Stimulated activated CD8-positive, alpha-beta memory T cell treated with anti-CD3 and anti-CD28 coated beads, Interleukin-7, amount 100 ng/mL, for 4 hours (primary cell): ENCODE data around the gene GNAQ.

Experiments
- DNase-seq, 2 donors: peaks; one replicate each; pipeline ENCODE4 v3.0.0-alpha.2; 2020; ENCODE audit warnings: low read depth in 2 of 2

Gene GNAQ

DNA sequence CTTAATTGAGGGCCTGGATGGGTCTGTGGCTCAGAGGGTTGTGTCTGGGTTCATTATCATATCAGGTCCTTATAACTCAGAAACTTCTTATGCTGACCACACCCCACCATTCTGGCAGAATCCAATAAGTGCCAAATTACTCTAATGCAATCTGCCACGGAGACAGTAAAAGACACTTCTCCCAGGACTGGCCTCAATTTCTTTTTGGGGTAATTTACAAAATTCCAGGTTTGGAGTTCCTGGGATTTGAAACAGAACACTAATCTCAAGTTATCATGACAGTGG is 187.8 kb downstream of the GNAQ start:
- DNase-seq: no peak

DNA sequence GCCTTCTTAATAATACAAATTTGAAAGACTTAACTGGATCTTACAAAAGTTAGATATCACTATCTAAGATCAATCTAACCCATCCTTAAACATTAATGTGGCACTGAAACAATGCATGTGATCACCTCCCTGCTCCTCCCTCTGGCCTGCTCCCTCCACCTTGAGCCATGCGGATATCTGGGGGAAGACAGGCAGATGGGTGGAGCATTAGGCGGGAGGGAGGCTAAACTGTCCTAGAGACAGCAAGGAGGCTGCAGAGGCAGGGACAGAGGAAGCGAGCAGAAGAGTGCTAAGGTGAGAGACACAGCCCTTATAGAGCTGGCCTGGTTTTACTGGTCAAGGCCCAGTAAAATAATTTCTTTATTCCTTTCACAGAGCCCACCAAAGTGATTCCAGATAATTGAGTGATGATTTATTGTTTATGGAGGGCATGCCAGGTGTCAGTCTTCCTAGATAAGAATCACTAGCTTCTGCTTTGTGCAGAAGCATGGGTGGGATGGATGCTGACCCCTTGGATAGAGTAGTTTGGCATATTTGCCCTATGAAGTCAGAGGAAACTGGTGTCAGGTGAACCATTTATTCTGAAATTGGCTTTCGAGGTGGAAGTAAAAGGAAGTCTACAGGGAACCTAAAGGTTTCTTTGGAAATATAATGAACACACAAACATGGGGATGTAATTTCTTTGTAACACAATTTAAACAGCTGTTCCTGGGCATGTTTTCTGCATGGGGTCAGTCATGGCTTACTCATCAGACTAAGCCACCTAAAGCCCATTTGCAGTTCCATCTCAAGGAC is 188.3 kb downstream of the GNAQ start:
- no peak for DNase-seq

DNA sequence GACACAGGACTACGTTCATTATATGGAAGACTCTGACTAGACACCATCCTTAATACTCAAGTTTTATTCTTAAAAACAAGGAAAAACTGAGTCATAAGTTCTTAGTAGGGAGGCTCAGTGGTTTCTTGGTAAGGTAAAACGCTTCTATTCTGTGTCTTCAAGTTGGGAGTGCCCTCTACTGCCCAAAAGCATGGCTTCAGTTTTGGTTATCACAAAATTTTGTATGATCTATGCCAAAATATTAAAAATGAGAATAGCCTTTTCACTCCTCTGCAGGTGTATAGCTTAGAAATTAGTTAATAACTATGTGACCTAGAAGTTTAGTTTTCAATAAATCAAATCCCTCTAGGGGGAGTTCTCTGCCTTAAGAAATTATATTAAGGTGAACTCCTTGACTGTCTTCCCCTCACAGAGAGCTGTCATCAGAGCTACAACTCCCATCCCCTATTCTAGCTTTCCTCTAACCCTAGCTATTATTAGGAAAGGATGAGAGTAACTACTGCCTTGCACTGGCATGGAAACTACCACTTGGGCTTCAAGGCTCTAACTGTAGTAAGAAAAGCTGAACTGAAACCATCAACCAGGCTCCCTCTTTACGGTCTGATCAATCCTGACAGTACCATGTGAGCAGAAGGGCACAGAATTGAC is 189.7 kb downstream of the GNAQ start:
- DNase-seq: no peak

DNA sequence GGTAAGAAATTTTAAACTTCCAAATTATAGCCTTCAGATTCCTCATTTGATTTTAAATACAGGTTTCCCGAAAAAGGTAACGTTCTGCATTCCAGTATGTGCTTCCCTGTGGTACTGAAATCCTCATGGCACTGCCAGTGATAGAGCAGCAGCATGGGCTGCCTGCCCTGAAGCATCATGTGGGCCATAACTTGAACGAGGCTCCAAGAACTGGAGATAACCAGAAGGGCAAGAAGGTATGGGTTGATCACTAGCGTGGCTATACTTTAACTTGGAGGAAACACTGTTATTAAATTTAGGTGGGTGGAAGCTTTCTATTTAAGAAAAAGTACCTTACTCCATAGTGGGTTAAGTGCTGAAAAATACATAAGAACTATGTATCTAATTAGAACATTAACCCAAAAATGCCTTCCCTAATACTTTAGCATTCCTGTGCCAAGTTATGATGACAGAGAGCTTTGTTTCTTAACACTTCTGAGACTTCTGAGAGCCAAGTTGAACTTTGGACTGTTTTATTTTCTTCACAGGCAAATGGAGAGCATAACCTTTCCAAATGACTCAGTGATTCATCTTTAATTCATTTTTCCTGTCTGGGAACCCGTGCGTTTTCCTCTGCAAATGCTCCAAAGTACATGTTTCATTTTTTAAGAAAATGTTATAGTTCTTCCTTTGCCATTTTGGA is 192.0 kb downstream of the GNAQ start:
- no peak for DNase-seq

GRCh38 chr9:77838986-77839385 is 192.6 kb downstream of the GNAQ start:
- DNase-seq: no peak

DNA sequence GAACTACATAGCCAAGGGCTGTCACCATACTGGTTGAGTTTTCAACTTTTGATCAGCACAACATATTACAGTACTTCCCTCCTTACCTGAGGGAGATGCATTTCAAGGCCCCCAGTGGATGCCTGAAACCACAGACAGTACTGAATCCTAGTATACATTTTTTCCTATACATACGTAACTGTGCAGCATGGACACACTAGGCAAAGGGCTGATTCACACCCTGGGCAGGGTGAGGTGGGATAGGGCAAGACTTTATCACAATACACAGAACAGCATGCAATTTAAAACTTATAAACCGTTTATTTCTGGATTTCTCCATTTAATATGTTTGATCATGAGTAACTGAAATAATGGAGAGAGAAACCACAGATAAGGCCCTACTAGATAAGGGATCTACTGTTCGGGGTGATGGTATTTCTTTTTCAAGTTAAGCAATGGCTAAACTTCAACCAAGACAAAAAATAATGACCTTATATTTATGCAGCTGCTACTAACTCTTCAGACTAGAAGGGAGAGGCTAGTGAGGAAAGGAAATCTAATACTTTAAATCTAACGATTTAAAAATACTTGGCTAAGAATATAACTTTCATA is 196.6 kb downstream of the GNAQ start:
- DNase-seq: no peak

GRCh38 chr9:77833561-77834429 is 197.8 kb downstream of the GNAQ start:
- DNase-seq: no peak

DNA sequence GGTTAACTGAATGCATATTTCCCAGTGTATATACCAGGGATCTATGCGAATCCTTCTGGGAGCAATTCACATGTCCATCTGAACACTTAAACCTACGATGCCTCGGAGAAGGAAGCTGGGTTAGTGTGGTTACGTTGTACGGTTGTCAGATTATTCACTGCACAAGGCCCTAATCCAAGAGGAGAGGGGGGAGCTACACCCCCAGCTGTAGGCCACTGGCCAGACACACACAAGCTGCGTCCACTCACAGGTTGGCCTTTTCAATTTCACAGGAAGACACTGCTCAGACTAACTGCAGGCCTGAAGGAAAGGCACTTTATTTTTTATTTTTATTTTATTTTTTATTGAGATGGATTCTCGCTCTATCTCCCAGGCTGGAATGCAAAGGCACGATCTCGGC is 199.0 kb downstream of the GNAQ start:
- DNase-seq: no peak

DNA sequence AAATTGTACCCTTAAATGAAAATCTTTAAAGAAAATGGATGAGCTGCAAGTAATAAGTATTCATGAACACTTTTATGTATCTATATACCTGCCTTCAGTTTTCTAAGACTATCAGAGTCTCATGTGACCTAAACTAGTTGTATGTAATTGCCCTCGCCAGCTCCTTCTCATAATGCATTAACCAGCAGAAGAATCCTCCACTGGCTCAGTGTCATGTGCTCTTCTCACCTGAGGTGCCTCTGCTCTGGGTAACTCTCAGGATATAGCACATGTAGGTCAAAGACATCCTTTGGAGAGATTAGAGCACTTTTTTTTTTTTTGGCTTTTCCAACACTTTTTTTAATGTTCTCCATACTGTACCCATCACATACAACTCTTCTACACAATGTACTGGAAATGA is 199.8 kb downstream of the GNAQ start:
- DNase-seq: no peak

- DNase-seq: no peak
These were observed 200.9 kb downstream of the GNAQ start for GRCh38 chr9:77830618-77831285.

DNA sequence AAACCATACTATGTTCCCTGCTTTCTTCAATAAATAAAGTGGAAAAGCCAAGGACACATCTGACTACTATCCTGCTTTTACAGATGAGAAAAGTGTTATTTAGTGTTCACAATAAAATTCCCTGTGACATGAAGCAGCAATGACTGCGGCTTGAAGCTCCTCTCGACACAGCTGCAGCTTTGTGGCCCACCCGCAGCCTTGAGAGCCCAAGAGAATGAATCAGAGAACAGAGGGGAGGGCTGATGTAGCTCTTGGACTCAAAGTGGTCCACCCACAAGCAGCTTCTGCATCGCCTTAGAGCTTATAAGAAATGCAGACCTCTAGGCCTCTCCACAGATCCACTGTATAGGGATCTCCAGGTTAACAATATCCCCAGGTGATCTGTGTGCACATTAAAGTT is 202.2 kb downstream of the GNAQ start:
- DNase-seq: no peak

DNA sequence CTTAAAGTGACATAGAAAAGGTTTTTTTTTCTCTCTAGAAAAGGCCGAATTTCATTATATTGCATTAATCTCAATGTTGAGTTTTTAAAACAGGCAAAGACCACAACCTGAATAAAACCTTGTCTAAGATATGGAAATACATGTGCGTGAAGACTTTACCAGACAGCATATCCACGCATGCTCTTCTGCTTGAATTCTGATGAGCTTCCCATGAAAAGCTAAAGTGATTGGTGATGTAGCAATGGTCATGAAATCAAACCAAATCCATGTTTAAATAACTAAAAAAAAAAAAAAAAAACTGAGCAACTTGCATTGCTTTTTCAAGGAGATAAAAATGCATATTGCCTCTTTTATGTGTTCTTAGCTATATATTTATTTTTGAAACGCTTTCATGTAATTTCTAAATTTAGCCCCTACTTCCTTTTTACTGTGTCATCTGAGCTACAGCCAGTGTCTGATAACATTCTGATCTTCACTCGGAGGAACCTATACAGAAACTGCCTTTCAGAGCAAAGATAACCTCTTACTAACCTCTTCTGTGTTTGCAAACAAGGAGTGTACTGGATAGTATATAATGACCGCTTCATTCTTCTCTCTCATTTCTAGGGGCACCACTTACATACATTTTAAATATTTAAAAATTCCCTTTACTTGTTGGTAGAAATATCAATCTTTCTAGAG is 204.4 kb downstream of the GNAQ start:
- DNase-seq: no peak

DNA sequence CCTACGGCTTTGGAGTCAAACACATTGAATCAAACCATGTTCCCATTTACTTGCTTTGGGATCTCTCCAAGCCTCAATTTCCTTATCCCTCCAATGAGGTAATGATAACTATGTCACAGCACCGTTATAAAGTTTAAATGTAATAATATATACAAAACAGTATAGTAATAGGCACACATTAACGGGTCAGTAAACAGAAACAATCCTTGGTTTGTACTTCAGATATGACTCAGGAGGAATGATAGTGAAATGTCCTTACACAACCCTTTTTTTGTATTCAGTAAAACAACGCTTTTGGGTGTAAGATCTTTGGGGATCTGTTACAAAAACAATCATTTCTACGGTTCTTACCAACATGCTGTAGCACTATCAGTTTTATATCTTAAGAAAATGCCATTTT is 205.0 kb downstream of the GNAQ start:
- no peak for DNase-seq

DNA sequence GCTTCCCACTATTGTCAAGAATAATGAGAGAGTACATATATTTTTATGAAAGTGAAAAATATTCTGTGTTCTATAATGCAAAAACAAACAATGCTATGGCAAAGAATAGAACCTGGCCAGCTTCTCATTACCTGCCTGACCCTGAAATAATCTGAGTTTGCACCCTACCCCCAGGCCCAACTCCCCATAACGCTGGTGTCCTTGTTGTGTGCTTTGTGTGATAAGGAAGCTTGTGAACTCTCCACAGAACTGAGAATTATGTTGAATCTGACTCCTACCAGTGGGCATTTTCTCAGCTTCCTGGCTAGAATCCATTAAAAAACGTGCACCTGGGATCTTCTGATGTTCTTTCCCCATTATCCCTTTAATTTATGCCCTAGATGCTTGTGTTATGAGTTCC is 205.5 kb downstream of the GNAQ start:
- no peak for DNase-seq

GRCh38 chr9:77825361-77825760 is 206.2 kb downstream of the GNAQ start:
- no peak for DNase-seq

DNA sequence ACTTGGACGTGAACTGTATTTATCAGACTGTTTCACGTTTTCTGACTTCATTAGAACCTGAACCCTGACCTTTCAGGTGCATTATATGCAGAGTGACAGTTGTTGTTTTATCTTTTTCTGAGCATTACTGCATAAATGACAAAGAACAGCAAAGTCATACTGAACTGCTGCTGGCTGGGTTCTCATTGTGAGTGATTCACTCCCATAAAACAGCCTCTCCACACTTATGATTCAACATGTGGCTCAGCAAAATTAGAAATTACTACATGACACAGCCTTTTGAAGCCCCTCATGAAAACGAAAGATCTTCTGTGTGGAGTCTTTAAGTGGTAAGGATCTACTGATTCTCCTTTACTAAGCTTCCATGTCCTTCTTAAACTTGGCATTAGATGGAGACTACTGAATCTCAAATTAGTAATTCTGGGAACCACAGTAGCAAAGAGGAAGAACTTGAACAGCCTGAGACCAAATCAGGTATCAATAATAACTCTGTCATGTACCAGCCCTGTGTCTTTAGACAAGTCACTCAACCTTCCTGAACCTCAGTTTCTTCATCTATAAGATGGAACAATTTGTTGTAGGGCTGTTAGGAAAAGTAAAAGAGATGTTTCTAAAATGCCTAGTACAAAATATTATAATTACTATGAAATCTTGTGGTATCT is 211.2 kb downstream of the GNAQ start:
- no peak for DNase-seq

DNA sequence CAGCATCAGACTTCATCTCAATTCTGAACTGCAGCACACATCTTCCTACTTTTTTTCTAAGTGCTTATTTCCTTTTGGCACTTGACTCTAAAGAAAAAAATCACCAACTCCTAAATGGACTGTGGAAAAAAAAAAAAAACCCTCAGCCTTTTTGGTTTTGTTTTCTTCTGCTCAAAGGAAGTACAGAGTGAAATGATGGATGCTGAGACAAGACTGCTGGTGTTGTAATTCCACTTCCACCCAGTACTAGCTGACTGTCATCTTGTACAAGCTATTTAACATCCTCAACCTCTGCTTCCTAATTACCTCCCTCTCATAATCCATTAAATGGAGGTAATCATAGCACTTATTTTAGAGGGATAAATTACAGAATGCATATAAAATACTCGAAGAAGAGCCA is 212.0 kb downstream of the GNAQ start:
- no peak for DNase-seq

DNA sequence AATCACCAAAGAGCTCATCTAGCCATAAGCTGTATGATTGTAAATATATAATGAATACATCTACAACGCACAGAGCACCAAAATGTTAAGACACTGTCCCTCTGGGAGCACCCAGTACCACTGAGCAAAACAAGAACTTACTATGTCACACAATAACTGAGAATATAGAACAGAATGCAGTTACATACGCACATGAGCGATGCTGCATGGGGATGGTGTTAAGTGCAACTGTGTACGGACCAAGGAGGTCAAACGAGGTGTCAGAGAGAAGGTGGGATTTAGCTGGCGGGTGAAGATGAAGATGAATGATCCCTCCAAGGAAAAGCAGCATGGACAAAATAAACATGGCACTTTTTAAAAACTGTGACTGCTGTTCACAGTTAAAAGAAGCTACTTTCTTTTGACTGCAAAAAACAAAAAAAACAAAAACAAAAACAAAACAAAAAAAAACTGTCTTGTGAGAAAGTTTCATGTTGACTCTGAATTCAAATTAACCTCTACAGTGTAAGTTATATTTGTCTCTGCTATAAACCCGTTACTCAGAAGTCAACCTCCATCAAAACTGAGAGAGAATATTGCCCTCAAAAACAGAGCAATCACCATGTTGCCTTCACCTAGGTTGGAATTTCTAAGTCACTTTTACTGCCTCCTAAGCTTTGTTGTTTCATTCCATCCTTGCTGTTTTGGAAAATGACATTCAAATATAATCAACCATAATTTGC is 213.9 kb downstream of the GNAQ start:
- DNase-seq: no peak

- no peak for DNase-seq
These were observed 214.8 kb downstream of the GNAQ start for GRCh38 chr9:77816641-77817341.
